ENCODE data around the gene DOCK4.

The DOCK4 gene

GRCh38 chr7:112036071-112036470 lies 170.1 kb downstream of the DOCK4 start:
- no peak for DNase-seq

- no peak for DNase-seq
Measured at GRCh38 chr7:112031689-112032088, 174.5 kb downstream of the DOCK4 start.

- no peak for DNase-seq
Measured at GRCh38 chr7:112025556-112025955, 180.6 kb downstream of the DOCK4 start.

- DNase-seq: no peak
Measured at GRCh38 chr7:112023786-112024185, 182.4 kb downstream of the DOCK4 start.

- DNase-seq: no peak
Measured at GRCh38 chr7:112023282-112023681, 182.9 kb downstream of the DOCK4 start.

- DNase-seq: no peak
Measured at GRCh38 chr7:112022128-112022527, 184.1 kb downstream of the DOCK4 start.

- DNase-seq: no peak
Measured at GRCh38 chr7:112021379-112022044, 184.7 kb downstream of the DOCK4 start.

GRCh38 chr7:112020800-112021199 lies 185.4 kb downstream of the DOCK4 start:
- DNase-seq: no peak

GRCh38 chr7:112019932-112020331 lies 186.3 kb downstream of the DOCK4 start:
- DNase-seq: no peak

GRCh38 chr7:112018305-112019030 lies 187.7 kb downstream of the DOCK4 start:
- DNase-seq: no peak

- DNase-seq: no peak
Measured at GRCh38 chr7:112015146-112015545, 191.1 kb downstream of the DOCK4 start.

- no peak for DNase-seq
Measured at GRCh38 chr7:112014347-112014746, 191.9 kb downstream of the DOCK4 start.

- no peak for DNase-seq
Measured at GRCh38 chr7:112013274-112013673, 192.9 kb downstream of the DOCK4 start.

- DNase-seq: no peak
Measured at GRCh38 chr7:112012242-112012641, 194.0 kb downstream of the DOCK4 start.

- DNase-seq: no peak
Measured at GRCh38 chr7:112010994-112011393, 195.2 kb downstream of the DOCK4 start.

GRCh38 chr7:112010109-112010508 lies 196.1 kb downstream of the DOCK4 start:
- DNase-seq: no peak

GRCh38 chr7:112009081-112009480 lies 197.1 kb downstream of the DOCK4 start:
- no peak for DNase-seq

GRCh38 chr7:112007185-112007584 lies 199.0 kb downstream of the DOCK4 start:
- DNase-seq: no peak

GRCh38 chr7:112006071-112006470 lies 200.1 kb downstream of the DOCK4 start:
- DNase-seq: no peak

GRCh38 chr7:112005205-112005775 lies 200.9 kb downstream of the DOCK4 start:
- DNase-seq: no peak

- DNase-seq: no peak
Measured at GRCh38 chr7:112001091-112001826, 204.9 kb downstream of the DOCK4 start.

- DNase-seq: no peak
Measured at GRCh38 chr7:111998326-111998725, 207.9 kb downstream of the DOCK4 start.

GRCh38 chr7:111997546-111997945 lies 208.7 kb downstream of the DOCK4 start:
- no peak for DNase-seq

- no peak for DNase-seq
Measured at GRCh38 chr7:111992601-111993000, 213.6 kb downstream of the DOCK4 start.
